HG03139 (cell line): Measurements from ENCODE around the gene AHNAK2.
"Not testable (repeated sequence)": the region's sequence is repeated elsewhere in the genome, so short reads cannot be mapped to it uniquely, and the experiment has no call there.

Source experiments
- ATAC-seq: cut with Tn5 transposase; IDR thresholded peaks from one replicate; pipeline ENCODE4 v1.9.1; 2021; ENCODE audit not compliant: unreplicated experiment

Gene AHNAK2

GRCh38 chr14:104928391-104929133, 49.6 kb downstream of the AHNAK2 start:
- no peak for ATAC-seq

- ATAC-seq, result no peak
Observed at GRCh38 chr14:104927901-104928300, 50.3 kb downstream of the AHNAK2 start.

GRCh38 chr14:104927432-104927816, 50.8 kb downstream of the AHNAK2 start:
- ATAC-seq, result no peak

- ATAC-seq, result peak; percentile 72
Observed at GRCh38 chr14:104926619-104927431, 51.3 kb downstream of the AHNAK2 start.

GRCh38 chr14:104925855-104926609, 52.1 kb downstream of the AHNAK2 start:
- ATAC-seq, result no peak

GRCh38 chr14:104925214-104925854, 52.8 kb downstream of the AHNAK2 start:
- no peak for ATAC-seq

GRCh38 chr14:104924421-104925213, 53.6 kb downstream of the AHNAK2 start, which contains the start of gene PLD4:
TSS of gene PLD4 (plus strand) at chr14:104924879. CDS start at chr14:104927141, 2,262 bp downstream.
- ATAC-seq, result no peak

- no peak for ATAC-seq
Observed at GRCh38 chr14:104923640-104924420, 54.3 kb downstream of the AHNAK2 start.

GRCh38 chr14:104919993-104920315, 58.2 kb downstream of the AHNAK2 start:
- ATAC-seq, result no peak

GRCh38 chr14:104919152-104919992, 58.8 kb downstream of the AHNAK2 start:
- not testable (repeated sequence) for ATAC-seq

- ATAC-seq, result no peak
Observed at GRCh38 chr14:104917993-104918392, 60.2 kb downstream of the AHNAK2 start.

GRCh38 chr14:104917116-104917515, 61.1 kb downstream of the AHNAK2 start:
- no peak for ATAC-seq

- ATAC-seq, result no peak
Observed at GRCh38 chr14:104913435-104913834, 64.7 kb downstream of the AHNAK2 start.

- no peak for ATAC-seq
Observed at GRCh38 chr14:104912053-104912452, 66.1 kb downstream of the AHNAK2 start.

- no peak for ATAC-seq
Observed at GRCh38 chr14:104908303-104908702, 69.9 kb downstream of the AHNAK2 start.

GRCh38 chr14:104905579-104905933, 72.6 kb downstream of the AHNAK2 start:
- ATAC-seq, result not testable (repeated sequence)

- not testable (repeated sequence) for ATAC-seq
Observed at GRCh38 chr14:104904650-104905578, 73.3 kb downstream of the AHNAK2 start.

GRCh38 chr14:104903990-104904389, 74.2 kb downstream of the AHNAK2 start:
- ATAC-seq, result no peak
